K562 (cell line): ENCODE data around the gene C17orf78. TPM values are rescaled to one million over a fixed set of nuclear protein-coding genes. Genes with fewer than 3 reads are reported as not detected.

Experiments used
- CBX3 ChIP-seq, 2 experiments: IDR thresholded peaks; 1 replicate in 1 of 2; 2 replicates in 1 of 2; pipeline ENCODE4 v1.6.1; 2012; ENCODE audit warnings: inconsistent platforms in 2 of 2, low read length in 2 of 2, borderline replicate concordance in 1 of 2, control low read depth in 1 of 2
- CREBBP ChIP-seq: IDR thresholded peaks from one replicate; pipeline ENCODE4 v1.6.1; 2012; ENCODE audit warnings: low read depth, mild to moderate bottlenecking, control low read depth, inconsistent platforms, low read length
- DIDO1 ChIP-seq: fragments of 450-650 bp; IDR thresholded peaks from 2 replicates; pipeline ENCODE4 v1.6.1; 2016; ENCODE audit warnings: low read depth, missing biosample characterization, missing genetic modification characterization
- FOXK2 ChIP-seq, 2 experiments: fragments of 450-650 bp; IDR thresholded peaks in 1 of 2; conservative IDR thresholded peaks in 1 of 2; 2 replicates each; pipeline ENCODE4 v1.6.1; 2016; ENCODE audit warnings: low read depth in 2 of 2, mild to moderate bottlenecking in 1 of 2
- MAFF ChIP-seq: IDR thresholded peaks from 2 replicates; pipeline ENCODE4 v1.6.1; 2012; ENCODE audit warnings: low read length, improper control_type of control experiment
- POLR2B ChIP-seq: fragments of 450-650 bp; IDR thresholded peaks from 2 replicates; pipeline ENCODE4 v1.6.1; 2018; ENCODE audit warnings: low read depth; ENCODE audit not compliant: partially characterized antibody
- RCOR1 ChIP-seq, 2 experiments: IDR thresholded peaks; 2 replicates each; pipeline ENCODE4 v1.6.1; 2012; ENCODE audit warnings: low read depth in 2 of 2, low read length in 2 of 2, borderline replicate concordance in 1 of 2, improper control_type of control experiment in 1 of 2
- SAFB ChIP-seq: fragments of 200-400 bp; formaldehyde crosslinking; IDR thresholded peaks from 2 replicates; pipeline ENCODE4 v1.6.1; 2017; ENCODE audit warnings: low read depth, low read length, borderline replicate concordance
- SPI1 ChIP-seq: IDR thresholded peaks from 2 replicates; pipeline ENCODE4 v1.6.1; 2011; ENCODE audit warnings: low read depth, low read length, control low read depth, borderline replicate concordance
- U2AF1 ChIP-seq: fragments of 200-400 bp; formaldehyde crosslinking; optimal IDR thresholded peaks from 2 replicates; pipeline ENCODE3; 2017; ENCODE audit warnings: mild to moderate bottlenecking, low read depth, low read length, moderate library complexity
- YY1 ChIP-seq, 3 experiments: IDR thresholded peaks; 2 replicates each; pipeline ENCODE4 v1.6.1; 2011; ENCODE audit warnings: low read length in 2 of 3, mild to moderate bottlenecking in 2 of 3, moderate library complexity in 2 of 3, borderline replicate concordance in 1 of 3, control low read depth in 1 of 3, low read depth in 1 of 3; ENCODE audit not compliant: insufficient read depth in 3 of 3, insufficient replicate concordance in 2 of 3, control insufficient read depth in 1 of 3, insufficient read length in 1 of 3; ENCODE audit errors: extremely low read depth in 1 of 3
- ZZZ3 ChIP-seq: fragments of 450-650 bp; IDR thresholded peaks from 2 replicates; pipeline ENCODE4 v1.6.1; 2016; ENCODE audit warnings: antibody characterized with exemption, mild to moderate bottlenecking, moderate library complexity
- polyA plus RNA-seq, 8 experiments: library from polyadenylated mRNA; depleted of rRNA in 4 of 8; stranded (reverse) in 5 of 8; unstranded in 3 of 8; fragments of >200 nt; fragmentation: Nextera tagmentation in 2 of 8; fragmentation: Illumina TruSeq in 1 of 8; extraction: Ambion mirVana in 2 of 8; extraction: Trizol in 1 of 8; gene quantifications; 2 replicates each; pipeline versions ENCODE4 v1.2.1 to v1.2.3, GENCODE V29; 2011 to 2014; ENCODE audit warnings: inconsistent platforms in 1 of 8, missing spikeins in 1 of 8
- total RNA-seq, 7 experiments: library from RNA; depleted of rRNA in 6 of 7; stranded (reverse); fragments of >200 nt in 6 of 7; fragmentation: Illumina TruSeq in 2 of 7; extraction: Trizol in 2 of 7; gene quantifications; 2 replicates each; pipeline versions ENCODE4 v1.2.1 to v1.2.3, GENCODE V29; 2011 to 2021; ENCODE audit warnings: low replicate concordance in 1 of 7
- TF ChIP-seq, protein P1 (sequence below), 2 experiments: fragments of 450-650 bp in 1 of 2; sonication (generic) in 1 of 2; formaldehyde crosslinking in 1 of 2; IDR thresholded peaks in 1 of 2; conservative IDR thresholded peaks in 1 of 2; 2 replicates each; pipeline versions ENCODE4 v1.6.1 to v1.8.1; 2016 to 2023; ENCODE audit warnings: mild to moderate bottlenecking in 2 of 2, moderate library complexity in 2 of 2, inconsistent platforms in 1 of 2, missing genetic modification reagents in 1 of 2
- TF ChIP-seq, protein P2 (sequence below): fragments of 450-650 bp; IDR thresholded peaks from 2 replicates; pipeline ENCODE4 v1.6.1; 2016; ENCODE audit warnings: mild to moderate bottlenecking, moderate library complexity

The C17orf78 gene
- total and polyA plus RNA-seq, 9 of the 15 experiments (the other 6 are each of a cell fraction or from before 2014, with no cell fraction given) = not detected

DNA sequence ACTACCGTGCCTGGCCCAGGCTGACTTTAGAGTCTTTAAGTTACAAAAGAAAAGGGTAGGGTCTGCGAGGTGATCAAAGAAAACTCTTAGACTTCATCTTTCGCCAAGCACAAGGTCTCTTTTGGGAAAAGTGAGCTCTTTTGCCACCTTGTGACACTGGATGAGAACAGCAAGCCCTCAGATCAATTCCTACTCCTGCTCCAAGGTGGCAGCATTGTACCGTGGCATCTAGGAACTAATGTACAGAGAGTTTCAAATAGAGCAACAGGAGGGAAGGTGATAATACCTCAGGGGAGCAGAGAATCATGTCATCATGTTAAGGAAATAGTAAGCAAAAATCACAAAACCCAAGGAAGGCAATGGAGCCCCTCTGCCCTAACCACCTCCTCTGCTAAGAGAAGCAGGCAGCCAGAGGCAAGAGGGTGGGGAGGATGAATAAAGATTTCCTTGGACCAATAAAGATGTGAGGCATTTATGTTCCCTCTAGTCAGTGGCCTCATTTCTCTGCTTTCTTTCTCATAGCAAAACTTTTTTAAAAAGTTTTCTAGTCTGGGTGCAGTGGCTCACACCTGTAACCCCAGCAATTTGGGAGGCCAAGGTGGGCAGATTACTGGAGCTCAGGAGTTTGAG is 2.1 kb upstream of the C17orf78 start (continued):
- no peak for TF ChIP-seq U2AF1
- no peak for TF ChIP-seq ZZZ3
- TF ChIP-seq CBX3 (IDR thresholded peaks at IDR 0.05; ENCODE audit: borderline replicate concordance in 1 of 2, low read length in 2 of 2) = 0 out of 3 replicates have a peak, but pooled peaks of 1 of the 2 experiments have one; percentile 59
- TF ChIP-seq RCOR1 (IDR thresholded peaks at IDR 0.05; ENCODE audit: borderline replicate concordance in 1 of 2, low read depth in 2 of 2, low read length in 2 of 2) = peak in 1 of 2 experiments; percentile 42; a peak in 1 of 4 replicates
- no peak for TF ChIP-seq POLR2B
- TF ChIP-seq, protein P1, sequence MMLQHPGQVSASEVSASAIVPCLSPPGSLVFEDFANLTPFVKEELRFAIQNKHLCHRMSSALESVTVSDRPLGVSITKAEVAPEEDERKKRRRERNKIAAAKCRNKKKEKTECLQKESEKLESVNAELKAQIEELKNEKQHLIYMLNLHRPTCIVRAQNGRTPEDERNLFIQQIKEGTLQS (IDR thresholded peaks at IDR 0.05) = no peak
- TF ChIP-seq, protein P1 (CRISPR knock-in tag; conservative IDR thresholded peaks at IDR 0.05) = no peak
- 0 out of 2 replicates have a peak, but pooled peaks have one; percentile 8 for TF ChIP-seq MAFF
- no peak for TF ChIP-seq CREBBP
- TF ChIP-seq, protein P2, sequence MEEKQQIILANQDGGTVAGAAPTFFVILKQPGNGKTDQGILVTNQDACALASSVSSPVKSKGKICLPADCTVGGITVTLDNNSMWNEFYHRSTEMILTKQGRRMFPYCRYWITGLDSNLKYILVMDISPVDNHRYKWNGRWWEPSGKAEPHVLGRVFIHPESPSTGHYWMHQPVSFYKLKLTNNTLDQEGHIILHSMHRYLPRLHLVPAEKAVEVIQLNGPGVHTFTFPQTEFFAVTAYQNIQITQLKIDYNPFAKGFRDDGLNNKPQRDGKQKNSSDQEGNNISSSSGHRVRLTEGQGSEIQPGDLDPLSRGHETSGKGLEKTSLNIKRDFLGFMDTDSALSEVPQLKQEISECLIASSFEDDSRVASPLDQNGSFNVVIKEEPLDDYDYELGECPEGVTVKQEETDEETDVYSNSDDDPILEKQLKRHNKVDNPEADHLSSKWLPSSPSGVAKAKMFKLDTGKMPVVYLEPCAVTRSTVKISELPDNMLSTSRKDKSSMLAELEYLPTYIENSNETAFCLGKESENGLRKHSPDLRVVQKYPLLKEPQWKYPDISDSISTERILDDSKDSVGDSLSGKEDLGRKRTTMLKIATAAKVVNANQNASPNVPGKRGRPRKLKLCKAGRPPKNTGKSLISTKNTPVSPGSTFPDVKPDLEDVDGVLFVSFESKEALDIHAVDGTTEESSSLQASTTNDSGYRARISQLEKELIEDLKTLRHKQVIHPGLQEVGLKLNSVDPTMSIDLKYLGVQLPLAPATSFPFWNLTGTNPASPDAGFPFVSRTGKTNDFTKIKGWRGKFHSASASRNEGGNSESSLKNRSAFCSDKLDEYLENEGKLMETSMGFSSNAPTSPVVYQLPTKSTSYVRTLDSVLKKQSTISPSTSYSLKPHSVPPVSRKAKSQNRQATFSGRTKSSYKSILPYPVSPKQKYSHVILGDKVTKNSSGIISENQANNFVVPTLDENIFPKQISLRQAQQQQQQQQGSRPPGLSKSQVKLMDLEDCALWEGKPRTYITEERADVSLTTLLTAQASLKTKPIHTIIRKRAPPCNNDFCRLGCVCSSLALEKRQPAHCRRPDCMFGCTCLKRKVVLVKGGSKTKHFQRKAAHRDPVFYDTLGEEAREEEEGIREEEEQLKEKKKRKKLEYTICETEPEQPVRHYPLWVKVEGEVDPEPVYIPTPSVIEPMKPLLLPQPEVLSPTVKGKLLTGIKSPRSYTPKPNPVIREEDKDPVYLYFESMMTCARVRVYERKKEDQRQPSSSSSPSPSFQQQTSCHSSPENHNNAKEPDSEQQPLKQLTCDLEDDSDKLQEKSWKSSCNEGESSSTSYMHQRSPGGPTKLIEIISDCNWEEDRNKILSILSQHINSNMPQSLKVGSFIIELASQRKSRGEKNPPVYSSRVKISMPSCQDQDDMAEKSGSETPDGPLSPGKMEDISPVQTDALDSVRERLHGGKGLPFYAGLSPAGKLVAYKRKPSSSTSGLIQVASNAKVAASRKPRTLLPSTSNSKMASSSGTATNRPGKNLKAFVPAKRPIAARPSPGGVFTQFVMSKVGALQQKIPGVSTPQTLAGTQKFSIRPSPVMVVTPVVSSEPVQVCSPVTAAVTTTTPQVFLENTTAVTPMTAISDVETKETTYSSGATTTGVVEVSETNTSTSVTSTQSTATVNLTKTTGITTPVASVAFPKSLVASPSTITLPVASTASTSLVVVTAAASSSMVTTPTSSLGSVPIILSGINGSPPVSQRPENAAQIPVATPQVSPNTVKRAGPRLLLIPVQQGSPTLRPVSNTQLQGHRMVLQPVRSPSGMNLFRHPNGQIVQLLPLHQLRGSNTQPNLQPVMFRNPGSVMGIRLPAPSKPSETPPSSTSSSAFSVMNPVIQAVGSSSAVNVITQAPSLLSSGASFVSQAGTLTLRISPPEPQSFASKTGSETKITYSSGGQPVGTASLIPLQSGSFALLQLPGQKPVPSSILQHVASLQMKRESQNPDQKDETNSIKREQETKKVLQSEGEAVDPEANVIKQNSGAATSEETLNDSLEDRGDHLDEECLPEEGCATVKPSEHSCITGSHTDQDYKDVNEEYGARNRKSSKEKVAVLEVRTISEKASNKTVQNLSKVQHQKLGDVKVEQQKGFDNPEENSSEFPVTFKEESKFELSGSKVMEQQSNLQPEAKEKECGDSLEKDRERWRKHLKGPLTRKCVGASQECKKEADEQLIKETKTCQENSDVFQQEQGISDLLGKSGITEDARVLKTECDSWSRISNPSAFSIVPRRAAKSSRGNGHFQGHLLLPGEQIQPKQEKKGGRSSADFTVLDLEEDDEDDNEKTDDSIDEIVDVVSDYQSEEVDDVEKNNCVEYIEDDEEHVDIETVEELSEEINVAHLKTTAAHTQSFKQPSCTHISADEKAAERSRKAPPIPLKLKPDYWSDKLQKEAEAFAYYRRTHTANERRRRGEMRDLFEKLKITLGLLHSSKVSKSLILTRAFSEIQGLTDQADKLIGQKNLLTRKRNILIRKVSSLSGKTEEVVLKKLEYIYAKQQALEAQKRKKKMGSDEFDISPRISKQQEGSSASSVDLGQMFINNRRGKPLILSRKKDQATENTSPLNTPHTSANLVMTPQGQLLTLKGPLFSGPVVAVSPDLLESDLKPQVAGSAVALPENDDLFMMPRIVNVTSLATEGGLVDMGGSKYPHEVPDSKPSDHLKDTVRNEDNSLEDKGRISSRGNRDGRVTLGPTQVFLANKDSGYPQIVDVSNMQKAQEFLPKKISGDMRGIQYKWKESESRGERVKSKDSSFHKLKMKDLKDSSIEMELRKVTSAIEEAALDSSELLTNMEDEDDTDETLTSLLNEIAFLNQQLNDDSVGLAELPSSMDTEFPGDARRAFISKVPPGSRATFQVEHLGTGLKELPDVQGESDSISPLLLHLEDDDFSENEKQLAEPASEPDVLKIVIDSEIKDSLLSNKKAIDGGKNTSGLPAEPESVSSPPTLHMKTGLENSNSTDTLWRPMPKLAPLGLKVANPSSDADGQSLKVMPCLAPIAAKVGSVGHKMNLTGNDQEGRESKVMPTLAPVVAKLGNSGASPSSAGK = peak; percentile 39; the same call in 1 of the 2 replicates
- TF ChIP-seq FOXK2 (conservative IDR thresholded peaks at IDR 0.05 in 1 of 2, IDR thresholded peaks at IDR 0.05 in 1 of 2; ENCODE audit: low read depth in 2 of 2) = peak in 1 of 2 experiments; percentile 47; a peak in 1 of 4 replicates
- TF ChIP-seq YY1 (IDR thresholded peaks at IDR 0.05; ENCODE audit: borderline replicate concordance in 1 of 3, control insufficient read depth in 1 of 3, extremely low read depth in 1 of 3, insufficient read depth in 3 of 3, insufficient read length in 1 of 3, insufficient replicate concordance in 2 of 3, low read depth in 1 of 3, low read length in 2 of 3) = peak in 1 of 3 experiments; percentile 18
- TF ChIP-seq SAFB = no peak
- no peak for TF ChIP-seq SPI1
- TF ChIP-seq DIDO1 (tag) = no peak
